ENCODE measurements around the gene TDRD3.
"Not testable (repeated sequence)": the region's sequence is repeated elsewhere in the genome, so short reads cannot be mapped to it uniquely, and the experiment has no call there.

The TDRD3 gene

DNA sequence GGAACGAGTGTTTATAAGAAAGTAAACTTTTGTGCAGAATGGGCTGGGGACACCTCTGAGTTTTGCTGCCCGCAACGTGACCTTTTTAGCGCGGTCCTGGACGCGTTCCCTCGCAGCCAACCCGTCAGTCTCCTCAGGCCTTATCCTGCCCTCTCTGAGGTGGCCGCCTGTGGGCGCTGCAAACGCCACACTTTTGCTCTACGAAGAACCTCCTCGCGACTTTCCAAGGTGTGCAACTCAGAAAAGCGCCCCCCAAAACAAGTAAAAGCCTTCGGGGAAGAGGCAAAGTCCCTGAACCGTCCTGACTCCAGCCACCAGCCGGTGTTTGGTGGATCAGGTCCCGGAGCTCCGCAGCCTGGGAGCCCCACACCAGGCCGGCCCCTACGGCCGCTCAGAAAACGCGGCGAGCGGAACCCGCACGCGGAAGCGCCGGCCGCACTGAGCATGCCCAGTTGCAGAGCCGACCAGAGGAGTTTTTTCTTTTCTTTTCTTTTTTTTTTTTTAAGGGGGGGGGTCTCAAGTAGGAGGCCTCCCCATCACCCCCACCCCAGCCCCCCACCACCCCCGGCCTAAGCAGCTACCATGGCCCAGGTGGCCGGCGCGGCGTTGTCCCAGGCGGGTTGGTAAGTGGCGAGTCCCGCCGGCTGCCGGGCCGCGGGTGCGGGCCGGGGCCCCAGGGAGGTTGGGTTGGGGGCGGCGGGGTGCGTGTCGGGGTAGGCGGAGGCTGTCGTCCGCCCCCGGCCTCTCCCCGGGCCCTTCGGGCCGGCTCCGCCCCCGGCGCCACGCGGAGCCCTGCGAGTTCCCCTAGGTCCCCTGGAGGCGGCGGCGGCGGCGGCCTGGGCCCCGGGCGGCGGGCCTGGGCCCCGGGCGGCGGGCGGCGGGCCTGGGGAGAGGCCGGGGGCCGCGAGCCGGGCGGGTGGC lies at the start of gene TDRD3:
Gene TDRD3 (plus strand): TSS at position 438 of the 921 bp plus-strand sequence. CDS start 145 bp downstream, at position 583.
- DNase-seq: peak in 1 of 2 experiments; percentile 48

DNA sequence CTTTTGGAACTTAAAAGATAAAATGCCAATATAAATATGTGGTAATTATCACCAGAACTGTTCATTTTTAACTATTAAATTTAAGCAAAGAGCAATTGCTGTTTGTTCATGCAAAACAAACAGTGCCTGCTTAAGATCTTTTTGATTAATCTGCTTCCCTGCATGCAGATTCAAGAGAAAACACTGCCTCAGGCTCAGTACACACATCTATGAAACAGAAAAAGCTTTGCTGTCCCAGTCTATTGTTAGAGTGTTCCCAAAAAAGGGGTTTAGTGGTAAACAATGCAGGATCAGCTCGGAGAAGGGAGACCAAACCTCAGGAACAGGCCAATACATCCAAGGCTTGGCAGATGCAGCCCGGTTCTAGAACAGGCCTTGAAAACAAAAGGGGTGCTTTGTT lies 49.3 kb upstream of the TDRD3 start:
- no peak for DNase-seq

DNA sequence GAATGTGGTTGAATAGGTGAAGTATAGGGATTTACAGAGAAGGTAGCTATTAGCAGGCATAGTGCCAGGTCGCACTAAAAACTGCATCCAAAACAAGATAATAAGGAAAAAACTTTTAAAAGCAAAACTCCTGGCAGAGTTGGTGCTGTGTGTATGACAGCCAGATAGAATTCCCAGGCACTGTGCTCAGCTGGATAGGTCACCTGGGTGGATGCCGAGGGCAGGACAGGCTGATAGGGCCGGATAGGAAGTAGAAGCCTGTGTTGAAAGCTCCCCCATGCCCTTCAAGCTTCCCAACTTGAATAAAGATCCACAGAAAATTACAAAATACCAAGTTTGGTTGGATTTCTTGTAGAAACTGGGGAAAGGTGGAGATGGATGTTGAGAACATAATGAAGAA lies 48.9 kb upstream of the TDRD3 start:
- no peak for DNase-seq

DNA sequence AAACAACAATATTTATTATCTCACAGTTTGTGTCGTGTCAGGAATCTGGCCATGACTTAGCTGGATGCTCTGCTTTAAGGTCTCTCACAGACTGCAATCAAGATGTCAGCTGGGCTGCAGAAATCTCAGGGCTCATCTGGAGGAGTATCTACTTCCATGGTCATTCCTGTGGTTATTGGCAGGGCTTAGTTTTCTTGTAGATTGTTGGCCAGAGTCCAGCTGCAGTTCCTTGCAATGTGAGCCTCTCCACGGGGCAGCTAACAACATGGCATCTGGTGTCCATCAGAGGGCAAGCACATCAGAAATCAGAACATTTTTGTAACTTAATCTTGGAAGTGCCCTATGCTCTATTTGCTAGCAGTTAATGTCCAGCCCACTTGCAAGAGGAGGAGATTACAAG lies 45.7 kb upstream of the TDRD3 start:
- no peak for DNase-seq

DNA sequence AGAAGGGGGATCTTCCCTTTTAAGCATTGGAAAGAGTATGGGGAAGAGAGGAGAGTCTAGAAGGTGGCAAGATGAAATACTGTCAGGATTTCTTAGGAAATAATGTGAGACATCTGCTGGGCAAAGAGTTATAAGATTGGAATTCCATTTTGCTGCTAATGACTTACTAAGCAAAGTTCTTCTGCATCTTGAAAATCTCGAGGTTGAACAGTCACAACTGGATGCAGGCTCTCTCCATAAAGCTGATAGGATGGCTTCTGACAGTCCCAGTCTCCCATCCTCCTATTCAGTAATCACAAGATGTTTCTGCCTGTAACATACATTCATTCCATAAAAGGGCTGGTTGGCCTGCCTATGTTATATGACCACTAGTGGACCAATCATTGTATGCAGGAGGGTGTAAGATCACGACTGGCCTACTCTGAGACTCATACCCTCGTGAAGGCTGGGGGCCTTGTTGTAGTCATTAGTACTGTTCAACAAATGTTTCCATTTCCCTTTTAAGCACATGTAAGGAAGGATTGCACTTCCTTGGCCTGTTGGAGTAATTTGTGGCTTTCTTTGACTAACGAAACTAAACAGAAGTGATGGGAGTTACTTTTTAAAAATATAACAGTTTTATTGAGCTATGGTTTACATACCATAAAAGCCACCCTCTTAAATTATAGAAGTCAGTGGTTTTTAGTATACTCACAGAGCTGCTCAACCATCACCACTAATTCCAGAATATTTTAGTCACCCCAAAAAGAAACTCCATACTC lies 45.0 kb upstream of the TDRD3 start:
- no peak for DNase-seq

DNA sequence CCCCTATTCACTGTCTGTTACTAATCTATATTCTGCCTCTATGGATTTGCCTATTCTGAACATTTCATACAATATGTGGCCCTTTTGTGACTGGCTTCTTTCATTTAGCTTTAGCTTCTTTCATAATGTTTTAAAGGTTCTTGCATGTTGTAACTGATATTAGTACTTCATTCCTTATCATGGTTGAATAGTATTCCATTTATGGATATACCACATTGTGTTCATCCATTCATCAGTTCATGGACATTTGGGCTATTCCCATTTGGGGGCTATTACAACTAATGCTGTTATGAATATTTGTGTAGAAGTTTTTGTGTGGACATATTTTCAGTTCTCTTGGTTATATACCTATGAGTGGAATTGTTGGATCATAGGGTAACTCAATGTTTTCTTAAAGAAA lies 44.4 kb upstream of the TDRD3 start:
- no peak for DNase-seq

DNA sequence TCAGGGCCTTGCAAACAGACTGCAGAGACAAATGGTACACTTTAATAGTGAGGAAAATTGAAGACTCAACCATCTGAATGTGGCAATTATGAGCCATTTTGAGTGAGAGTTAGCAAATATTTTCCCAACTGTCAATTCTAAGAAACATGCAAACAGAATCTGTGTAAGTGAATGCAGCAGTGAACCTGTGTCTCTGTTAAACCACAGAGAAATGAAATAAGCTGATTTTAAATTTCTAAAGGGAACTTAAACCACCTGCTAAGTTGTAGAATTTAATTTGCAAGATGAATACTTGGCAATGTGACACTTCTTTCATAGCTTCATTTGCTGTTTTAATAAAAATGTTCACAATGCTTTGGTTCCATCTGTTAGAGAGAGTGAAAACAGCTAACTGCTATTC lies 42.0 kb upstream of the TDRD3 start:
- DNase-seq: no peak

DNA sequence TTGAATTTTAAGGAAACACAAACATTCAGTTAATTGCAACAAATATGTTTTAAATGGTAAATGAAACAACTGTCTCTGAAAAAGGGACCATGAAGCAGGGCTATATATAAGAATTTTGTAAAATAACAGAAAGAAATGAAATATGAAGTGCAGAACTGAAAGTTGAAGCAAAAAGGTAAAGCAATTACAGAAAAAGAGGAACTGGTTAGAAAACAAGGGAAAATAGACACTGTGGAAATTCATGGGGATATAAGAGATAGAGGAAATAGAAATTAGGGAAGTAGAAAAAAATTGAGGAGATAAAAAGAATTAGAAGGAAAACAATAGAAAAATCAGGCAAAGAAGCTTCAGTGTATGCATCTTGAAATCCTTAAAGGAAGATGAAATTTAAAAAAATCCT lies 40.0 kb upstream of the TDRD3 start:
- no peak for DNase-seq

DNA sequence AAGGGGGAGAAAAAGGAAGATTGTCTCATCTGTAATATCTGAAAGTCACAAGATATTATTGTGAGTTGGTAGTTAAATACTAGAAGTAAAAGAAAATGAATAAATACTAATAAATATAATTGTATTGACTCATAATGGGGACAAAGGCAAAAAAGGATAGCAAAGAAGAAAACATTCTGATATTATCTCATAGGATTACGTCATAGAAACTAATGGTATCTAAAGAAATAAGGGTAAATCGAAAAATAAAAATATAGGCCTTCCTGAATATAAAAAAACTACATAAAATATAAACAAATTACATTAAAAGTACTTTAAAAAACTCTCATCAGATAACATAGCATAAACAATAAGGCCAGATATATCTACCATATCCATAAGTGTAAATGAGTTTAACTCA lies 38.6 kb upstream of the TDRD3 start:
- DNase-seq: no peak

DNA sequence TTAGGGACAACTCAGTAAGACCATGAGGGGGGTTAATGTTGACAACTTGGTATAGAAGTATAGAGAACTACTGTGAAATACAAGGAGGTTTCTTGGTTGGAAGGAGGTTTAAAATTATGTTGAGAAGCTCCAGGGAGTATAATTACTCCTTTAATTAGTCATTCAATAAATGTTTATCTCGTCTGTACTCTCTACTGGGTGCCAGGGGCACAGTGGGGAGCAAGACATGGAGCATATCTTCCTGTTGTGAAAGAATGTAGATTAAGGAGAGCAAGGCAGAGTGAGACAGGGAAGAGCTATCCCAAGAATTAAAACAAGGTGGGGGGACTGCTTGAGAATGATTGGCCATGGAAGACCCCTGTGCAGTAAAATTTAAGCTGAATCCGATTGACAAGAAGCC lies 33.7 kb upstream of the TDRD3 start:
- no peak for DNase-seq

DNA sequence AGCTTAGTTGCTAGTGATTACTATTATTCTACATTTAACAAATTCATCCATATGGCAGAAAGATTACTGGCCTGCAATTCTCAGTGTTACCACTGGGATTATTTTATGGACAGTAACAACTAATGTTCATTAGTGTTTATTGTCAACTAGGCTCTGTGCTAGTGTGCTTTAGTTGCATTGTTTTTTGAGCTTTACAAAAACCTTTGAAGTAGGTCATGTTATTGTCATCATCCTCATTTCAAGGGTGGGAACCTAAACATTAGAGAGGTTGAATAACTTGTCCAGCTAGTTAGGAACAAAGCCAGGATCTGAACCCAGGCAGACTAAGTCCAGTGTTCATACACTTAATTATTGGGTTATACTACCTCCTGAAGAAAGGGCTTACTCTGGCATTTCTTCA lies 27.8 kb upstream of the TDRD3 start:
- DNase-seq: no peak

DNA sequence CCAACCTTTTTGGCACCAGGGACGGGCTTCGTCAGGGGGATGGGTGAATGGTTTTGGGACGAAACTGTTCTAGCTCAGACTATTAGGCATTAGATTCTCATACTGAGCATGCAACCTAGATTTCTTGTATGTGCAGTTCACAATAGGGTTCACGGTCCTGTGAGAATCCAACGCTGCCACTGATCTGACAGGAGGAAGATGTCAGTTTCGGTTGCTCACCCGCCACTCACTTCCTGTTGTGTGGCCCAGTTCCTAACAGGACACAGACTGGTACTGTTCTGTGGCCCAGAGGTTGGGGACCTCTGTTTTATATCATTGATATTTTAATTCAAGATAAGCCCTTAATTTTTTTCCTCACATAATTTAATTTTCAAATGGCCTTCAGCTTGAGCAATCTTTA lies 26.7 kb upstream of the TDRD3 start:
- DNase-seq: no peak

DNA sequence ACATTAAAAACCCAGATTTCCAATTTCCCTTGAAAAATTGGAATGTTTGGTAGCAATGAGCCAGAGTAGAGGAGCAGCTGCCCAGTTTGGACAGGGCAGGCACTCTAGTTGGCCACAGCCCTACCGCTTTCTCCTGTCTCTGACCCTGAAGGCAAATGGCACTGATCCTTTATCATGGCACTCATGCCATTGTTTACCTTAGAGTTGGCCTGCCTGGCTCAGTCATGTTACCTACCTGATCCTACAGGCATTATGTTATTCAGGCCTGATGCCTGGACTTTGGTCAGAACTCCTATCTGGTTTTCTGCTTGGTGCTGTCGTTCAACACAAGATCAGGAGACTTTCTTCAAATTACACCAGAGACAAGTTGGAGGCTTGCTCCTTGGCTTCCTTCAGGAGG lies 24.9 kb upstream of the TDRD3 start:
- DNase-seq: no peak

DNA sequence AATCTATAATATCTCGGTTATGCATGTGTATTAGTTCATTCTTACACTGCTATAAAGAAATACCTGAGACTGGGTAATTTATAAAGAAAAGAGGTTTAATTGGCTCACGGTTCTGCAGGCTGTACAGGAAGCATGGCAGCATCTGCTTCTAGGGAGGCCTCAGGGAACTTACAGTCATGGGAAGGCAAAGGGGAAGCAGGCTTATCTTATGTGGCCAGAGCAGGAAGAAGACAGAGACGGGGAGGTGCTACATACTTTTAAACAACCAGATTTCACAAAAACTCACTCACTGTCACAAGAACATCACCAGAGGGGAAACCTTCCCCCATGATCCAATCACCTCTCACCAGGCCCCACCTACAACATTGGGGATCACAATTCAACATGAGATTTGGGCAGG lies 17.7 kb upstream of the TDRD3 start:
- DNase-seq: not testable (repeated sequence)

DNA sequence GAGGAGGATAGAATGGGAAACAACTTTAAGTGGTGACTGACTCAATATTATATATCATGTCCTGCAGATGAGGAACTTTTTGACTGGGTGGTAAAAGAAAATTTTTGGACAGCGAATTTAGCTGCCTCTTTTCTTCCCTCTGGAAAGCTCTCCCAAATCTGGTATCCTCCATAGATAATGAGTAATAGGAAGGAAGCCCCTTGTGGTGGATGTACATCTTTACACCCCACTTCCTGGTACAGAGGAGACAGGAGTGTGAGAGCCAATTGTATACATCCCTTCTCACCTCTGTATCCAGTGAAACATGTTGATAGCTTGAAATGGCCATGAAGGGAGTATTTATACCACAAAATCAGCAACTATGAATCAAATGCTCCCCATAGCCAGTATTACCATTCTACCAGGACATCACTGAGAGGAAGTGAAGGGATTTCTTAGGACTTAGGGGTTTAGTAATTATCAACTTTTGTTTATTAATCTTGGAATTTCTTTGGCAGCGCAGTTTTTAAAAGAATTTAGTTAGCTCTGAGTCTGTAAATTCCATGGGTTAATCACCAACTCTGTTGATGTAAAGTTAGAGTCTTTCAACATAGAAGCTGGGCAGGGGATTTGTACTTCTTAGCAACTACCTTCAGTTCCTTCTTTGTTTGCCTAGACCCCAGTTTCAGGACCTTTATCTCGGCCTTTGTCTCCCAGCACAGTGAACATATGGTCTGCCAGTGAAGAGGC lies 17.0 kb upstream of the TDRD3 start:
- no peak for DNase-seq

DNA sequence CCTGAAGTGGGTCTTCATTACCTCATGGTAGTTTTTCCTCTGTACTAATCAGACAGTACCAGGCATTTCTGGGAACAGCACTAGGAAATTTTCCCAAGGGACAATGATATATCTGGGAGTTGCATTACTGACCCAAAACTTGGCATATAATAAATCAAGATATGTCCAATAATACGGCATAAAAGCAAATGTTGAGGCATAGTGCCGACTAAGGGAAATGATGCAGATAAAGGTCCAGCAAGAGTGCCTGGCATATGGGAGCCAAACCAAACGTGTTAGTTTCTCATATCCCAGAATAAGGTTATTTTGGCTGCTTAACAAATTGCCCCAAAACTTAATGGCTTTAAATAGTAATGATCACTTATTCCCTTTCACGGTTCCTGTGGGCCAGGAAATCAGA lies 12.1 kb upstream of the TDRD3 start:
- DNase-seq: no peak

DNA sequence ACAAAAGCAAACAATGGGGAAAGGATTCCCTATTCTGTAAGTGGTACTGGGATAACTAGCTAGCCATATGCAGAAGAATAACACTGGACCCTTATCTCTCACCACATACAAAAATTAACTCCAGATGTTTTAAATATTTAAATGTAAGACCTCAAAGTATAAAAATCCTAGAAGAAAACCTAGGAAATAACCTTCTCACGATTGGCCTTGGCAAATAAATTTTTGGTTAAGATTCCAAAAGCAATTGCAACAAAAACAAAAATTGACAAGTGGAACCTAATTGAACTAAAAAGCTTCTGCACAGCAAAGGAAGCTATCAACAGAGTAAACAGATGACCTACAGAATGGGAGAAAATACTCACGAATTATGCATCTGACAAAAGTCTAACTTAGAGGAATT lies 10.8 kb upstream of the TDRD3 start:
- no peak for DNase-seq

DNA sequence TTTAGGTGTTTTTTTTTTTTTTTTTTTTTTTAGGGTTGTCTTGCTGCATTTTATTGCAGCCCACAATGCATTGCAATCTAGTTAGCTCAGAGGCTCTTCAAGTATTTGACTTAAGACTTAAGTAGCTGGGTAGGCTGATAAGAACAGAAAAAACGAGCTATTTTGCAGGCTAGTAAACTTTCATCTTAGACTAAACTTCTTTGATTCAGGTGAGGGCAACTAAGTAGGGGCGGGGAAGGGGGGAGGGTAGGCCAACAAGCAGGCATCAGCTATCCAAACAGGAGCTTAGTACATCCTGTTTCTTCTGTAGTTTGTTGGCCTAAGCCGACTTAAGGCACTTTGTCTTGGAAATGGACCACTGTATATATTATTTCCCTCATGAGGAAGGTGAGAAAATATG lies 4.9 kb upstream of the TDRD3 start:
- no peak for DNase-seq

DNA sequence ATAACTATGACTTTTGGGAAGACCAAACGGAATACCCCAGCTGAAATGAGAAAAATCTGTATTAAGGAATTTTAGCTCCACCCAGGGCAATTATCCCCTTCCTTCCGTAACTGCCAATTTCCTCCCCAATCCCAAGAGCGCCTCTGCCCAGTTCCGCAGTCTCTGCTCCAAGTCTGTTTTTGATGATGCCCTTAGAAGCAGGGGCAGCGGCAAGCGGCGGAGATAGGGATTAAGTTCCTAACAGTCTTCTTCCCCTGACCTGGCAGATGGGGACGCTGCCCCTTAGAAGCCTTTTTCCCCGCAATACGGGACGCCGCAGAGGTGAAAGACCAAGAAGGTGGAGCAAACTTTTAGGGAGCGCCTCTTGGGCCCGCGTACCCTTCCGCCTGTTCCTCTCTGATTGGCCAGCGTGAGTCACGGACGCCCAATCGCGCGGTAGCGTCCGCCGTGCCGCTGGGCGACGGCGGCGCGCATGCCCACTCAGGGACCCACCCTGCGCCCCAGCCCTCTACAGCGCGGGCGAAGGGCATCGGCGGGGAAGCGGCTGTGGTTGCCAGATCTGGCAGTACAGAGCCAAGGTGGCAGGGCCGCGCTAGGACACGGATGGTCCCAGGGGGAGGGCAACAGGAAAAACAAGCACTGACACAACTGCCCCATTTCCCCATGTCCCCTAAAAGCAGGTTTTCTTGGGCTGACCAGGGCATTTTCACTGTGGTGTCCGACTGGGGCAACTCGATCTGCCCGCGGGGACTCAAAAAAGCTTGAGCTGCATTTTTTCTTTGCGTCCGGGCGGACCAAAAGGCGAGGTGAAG lies 843 bp upstream of the TDRD3 start:
- peak in 1 of 2 experiments; percentile 40 for DNase-seq

DNA sequence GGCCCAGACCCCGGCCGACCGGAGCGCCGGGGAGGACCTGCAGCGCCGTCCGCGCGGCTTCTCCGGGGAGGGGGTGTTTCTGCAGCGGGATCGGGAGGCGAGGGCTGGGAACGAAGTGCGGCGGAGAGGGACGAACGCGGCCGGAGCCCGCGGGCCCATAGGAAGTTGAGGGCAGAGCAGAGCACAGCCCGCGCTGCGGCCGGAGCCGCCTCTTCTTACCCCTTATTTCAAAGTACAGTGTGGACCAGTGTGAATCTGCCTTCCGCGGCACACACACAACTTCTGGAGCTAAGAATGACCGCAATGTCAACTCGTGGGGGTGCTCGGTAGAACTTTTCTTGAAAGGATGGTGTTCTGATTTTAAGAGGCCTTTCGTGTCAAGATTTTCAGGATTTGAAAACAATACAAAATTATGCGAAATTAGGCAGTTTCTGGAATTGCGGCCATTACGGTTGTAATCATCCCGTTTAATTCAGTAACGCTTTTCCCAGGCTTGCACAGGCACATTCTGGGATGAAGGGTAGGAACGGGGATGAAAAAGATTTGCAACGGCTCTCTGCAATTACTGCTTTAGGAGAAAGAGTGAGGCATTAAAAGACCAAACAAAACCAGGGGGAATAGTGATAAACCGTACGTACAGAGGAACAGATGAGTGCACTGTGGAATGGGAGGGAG lies 821 bp downstream of the TDRD3 start:
- no peak for DNase-seq

DNA sequence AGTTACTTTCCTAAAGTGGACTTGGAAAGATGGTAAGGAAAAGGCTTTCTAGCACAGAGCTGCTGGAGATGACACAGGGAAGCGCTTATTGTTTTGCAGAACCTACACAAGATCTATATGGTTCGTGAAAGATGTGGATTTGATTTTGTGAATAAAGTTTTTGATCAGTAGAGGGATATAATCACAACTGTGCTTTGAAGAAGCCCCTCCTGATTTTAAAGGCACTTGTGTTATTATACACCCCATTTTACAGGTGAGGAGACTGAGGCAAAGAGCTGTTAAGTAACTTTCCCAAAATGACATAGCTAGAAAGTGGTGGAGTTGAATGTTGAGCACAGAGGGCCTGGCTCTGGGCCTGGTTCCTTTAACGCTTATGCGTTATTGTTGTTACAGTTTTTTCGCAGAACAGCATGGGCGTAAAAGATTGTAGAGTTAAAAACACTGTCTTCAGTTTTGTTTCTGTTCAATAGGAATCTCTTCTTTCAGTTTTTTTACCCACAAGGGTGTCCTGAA lies 1.4 kb downstream of the TDRD3 start:
- DNase-seq: no peak

Measured in cerebellar nuclear complex (tissue), 1 donor.